Endometrial microvascular endothelial cells (primary cell): ENCODE results near the gene POP4. TPM values are rescaled to one million over a fixed set of nuclear protein-coding genes. Genes with fewer than 3 reads are reported as not detected.

Experiments
- in situ Hi-C: cut with HindIII; loops from 2 replicates; pipeline ENCODE4 v1.10.0; 2017; ENCODE audit warnings: low sequenced_read_pairs, low pct_unique_long_range_greater_than_20kb; ENCODE audit errors: inconsistent ontology term
- total RNA-seq: library from RNA; depleted of rRNA; stranded (reverse); fragments of >200 nt; gene quantifications from one replicate; pipeline ENCODE4 v1.2.3, GENCODE V29; 2015; ENCODE audit errors: inconsistent ontology term

POP4 gene
- total RNA-seq, 1 donor from 2014 or later = 56.7 TPM

- in situ Hi-C loops = loop anchor here (10.0 kb wide), 1 partner anchor 111 kb away; the partner anchor contains the start of gene C19orf12
These were observed 2.8 kb upstream of the POP4 start for GRCh38 chr19:29603308-29603707.

DNA sequence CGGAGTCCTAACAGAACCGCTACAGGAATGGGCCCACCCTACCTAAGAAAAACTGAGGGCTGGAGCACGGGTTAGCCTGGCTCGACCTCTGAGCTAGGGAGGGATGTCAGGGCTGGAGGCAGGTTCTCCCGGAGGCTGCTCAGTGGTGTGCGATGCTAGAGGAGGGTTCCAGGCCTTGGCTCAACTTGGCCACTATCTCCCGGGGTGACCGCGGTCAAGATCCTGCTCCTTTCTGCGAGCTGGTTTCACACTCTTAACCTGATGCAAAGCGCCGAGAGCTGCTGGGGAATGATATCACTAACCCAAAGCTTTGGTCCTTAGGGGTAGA lies 301 bp downstream of the POP4 start:
- in situ Hi-C loops = loop anchor here (10.0 kb wide), 1 partner anchor 108 kb away; the partner anchor contains the start of gene C19orf12

DNA sequence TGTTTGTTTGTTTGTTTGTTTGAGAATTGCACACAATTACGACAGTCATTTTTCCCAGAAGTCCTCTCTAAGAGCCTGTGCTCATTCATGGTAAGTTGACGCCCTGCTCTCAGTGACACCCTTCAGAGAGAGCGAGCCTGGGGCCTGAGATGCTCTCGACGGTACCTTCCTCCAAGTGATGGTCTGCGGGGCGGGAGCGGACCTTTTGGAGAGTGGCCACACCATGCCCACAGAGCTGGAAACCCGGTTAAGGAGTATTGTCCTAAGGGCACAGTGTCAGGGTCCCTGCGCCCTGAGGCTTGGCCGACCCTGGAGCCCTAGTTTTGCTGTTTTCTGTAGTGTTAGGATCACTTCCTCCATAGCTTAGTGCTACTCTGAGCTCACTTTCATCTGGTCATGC lies 3.6 kb downstream of the POP4 start:
- in situ Hi-C loops = loop anchor here (10.0 kb wide), 1 partner anchor 105 kb away; the partner anchor contains the start of gene C19orf12

DNA sequence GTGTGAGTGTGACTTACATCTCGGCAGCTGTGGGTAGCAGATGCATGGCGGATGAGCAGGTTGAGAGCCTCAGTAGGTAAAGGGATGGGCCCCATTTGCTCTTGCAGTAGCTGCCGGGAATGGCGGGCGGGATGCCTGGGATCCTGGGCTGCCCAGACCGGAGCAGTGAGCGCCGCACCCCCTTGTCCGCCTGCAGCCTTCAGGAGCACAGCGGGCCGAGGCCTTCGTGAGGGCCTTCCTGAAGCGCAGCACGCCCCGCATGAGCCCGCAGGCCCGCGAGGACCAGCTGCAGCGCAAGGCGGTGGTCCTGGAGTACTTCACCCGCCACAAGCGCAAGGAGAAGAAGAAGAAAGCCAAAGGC lies 4.1 kb downstream of the POP4 start:
- in situ Hi-C loops = no loop called here

GRCh38 chr19:29610574-29611271 lies 4.6 kb downstream of the POP4 start:
- in situ Hi-C loops = no loop called here

- in situ Hi-C loops = no loop called here
These were observed 6.0 kb downstream of the POP4 start for GRCh38 chr19:29612121-29612520.

DNA sequence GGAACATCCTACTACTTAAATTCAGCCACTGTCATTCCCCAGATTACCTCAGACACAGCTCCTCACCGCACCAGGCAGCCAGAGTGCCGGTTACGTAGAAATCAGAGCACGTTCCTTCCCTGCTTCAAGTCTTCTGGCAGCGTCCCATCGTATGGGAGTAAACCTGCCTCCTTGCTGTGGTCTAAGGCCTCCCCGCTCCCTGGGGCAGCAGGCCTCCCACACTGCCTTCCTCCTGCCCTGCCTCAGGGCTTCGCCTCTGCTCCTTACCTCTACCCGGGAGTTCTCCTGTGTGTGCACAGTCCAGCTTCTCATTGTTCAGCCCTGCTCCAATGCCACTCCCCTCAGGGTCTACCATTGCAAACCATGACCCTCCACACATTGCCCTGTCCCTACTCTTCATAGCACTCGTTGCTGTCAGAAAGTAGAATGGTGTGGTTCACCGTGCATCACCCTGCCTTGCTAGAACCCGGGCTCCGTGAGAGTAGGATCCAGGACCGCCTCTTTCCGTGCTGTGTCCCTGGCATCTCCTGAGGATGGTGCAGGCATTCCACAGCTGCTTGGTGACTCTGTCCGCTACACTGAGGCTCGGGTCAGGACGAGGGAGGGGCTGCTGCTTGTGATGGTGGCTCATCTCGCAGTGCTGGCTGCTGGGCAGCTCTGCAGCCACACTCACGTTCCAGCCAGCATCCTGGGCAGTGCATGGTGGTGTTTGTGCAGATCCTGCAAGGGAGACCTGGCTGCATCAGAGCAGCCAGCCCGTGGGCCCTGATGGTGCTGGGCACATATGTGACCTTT lies 6.9 kb downstream of the POP4 start:
- in situ Hi-C loops = no loop called here

DNA sequence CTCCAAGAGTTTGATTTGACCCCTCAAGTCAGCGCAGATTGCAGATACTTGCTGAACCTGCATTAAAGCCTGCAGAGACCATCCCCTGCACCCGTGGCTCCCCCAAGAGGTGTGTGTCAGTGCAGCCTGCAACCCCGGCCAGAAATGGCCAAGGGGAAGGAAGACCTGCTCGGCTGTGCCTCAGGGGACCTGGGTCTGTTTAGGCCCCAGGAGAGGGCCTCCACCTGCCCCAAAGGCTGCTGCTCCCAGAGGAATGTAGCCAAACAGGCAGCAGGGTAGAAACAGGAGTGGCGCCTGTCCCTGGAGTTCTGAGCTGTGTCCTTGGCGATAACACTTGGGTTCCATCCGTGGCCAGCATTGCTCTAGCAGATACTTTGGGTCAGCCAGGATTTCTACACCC lies 8.0 kb downstream of the POP4 start:
- in situ Hi-C loops = no loop called here

GRCh38 chr19:29614780-29615179 lies 8.7 kb downstream of the POP4 start:
- in situ Hi-C loops = no loop called here

DNA sequence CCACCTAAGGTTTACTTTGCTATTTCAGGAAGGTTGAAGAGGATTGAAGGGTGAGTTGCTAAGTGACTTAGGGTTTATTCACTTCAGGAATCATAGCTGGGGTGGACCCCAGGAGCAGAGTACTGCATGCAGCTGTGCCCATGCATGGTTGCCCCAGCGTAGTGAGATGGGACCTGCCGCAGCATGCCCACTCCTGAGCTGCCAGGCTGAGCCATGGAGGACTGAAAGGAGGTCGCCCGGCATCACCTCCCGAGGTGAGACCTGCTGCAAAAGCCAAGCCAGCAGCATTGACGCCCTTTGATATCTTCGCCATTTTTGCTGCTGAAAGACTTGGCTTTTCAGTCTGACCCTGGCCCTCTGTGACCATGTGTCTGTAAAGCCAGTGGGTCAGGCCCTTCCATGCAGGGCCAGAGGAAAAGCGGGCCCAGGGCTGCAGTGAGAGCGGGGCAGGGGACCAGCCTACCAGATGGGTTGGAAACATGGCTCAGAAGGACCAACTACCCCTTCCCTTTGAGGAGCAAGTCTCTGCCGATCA lies 9.9 kb downstream of the POP4 start:
- in situ Hi-C loops = no loop called here

DNA sequence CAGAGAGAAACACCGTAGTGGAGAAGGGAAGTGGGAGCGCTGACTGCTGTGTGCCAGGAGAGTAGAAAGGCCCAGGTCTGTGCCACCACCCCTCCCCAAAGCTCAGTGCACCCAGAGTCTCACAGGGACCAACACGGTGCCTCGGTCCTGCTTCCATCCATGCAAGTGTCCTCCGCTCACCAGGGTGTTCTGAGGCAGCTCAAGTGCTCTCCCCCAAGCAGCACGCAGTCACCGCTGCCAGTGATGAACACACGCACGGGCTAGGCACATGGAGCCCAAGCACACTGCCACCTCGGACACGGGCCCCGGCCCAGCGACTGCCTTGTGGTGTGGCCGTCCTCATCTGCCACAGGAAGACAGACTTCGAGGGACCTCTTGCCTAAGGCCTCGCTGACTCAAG lies 10.5 kb downstream of the POP4 start:
- in situ Hi-C loops = no loop called here

DNA sequence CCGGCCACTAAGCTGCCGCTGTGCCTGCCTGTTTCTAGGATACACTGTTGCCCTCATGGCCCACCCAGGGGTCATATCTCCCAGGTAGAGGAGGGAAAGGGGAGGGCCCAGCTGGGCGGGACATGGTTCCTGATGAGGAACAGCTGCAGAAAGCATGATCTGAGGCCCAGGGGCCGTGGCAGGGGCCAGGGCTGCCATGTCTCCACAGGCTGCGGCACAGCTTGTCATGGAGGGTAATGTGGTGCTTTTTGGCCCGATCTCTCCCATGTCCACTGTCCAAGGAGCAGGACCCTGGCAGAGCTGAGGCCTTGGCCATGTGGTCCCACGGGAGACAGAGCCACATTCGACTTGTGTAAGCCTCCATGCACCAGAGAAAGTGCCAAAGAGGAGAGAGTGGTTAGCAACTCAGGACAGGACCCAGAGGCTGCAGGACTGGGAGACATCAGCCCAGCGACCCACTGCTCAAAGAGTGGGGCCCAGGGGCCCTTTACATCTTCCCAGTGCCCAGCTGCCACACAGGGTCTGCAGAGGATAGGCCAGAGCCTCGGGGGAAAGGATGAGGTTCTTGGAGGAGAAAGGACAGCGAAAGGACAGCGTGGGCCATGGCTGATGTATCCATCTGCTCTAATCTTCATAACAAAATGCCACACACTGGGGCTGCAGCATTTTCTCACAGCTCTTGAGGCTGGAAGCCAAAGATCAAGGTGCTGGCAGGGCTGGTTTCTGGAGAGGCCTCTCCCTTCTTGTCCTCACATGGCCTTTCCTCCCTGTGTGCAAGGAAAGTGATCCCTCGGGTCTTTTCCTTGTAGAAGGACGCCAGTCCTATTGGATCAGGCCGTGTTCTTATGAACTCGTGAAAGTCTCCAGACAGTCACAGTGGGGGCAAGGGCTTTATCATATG lies 11.5 kb downstream of the POP4 start:
- in situ Hi-C loops = no loop called here

DNA sequence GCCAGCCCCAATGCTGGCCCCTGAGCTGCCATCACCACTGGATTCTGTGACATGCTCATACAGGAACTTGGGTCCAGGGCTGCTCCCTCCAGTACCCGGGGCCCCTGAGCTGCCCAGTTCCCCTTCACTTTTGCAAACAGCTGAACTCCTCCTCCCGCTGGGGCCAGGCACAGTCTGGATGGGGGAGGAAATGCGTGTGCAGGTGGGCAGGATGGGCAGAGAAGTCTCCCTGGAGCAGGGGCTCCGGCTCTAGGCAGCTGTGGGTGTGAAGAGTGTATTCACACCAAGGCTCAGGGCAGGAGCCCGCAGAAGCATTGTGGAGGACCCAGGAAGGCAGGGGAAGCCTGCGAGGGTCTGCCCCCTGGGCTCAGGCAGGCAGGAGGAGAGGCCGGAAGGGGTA lies 12.4 kb downstream of the POP4 start:
- in situ Hi-C loops = no loop called here

- in situ Hi-C loops = no loop called here
These were observed 12.8 kb downstream of the POP4 start for GRCh38 chr19:29618871-29619270.

DNA sequence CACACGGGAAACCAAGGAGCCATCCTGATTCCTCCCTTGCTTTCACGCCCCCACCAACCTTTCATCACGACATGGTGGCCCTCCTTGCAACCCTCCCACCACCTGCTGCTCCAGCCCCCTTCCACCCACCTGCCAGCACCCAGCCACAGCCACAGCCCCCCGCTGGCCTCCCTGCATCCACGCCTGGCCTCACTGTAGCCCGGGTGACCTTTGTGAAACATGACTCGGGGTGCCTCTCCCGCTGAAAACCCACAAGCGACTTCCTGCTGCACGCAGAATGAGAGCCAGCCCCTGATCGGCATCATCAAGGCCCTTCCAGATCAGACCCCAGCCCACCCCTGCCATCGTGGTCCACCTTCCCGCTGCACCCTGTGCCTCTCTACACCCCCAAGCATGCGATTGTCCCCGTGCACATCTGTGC lies 14.9 kb downstream of the POP4 start:
- in situ Hi-C loops = no loop called here

DNA sequence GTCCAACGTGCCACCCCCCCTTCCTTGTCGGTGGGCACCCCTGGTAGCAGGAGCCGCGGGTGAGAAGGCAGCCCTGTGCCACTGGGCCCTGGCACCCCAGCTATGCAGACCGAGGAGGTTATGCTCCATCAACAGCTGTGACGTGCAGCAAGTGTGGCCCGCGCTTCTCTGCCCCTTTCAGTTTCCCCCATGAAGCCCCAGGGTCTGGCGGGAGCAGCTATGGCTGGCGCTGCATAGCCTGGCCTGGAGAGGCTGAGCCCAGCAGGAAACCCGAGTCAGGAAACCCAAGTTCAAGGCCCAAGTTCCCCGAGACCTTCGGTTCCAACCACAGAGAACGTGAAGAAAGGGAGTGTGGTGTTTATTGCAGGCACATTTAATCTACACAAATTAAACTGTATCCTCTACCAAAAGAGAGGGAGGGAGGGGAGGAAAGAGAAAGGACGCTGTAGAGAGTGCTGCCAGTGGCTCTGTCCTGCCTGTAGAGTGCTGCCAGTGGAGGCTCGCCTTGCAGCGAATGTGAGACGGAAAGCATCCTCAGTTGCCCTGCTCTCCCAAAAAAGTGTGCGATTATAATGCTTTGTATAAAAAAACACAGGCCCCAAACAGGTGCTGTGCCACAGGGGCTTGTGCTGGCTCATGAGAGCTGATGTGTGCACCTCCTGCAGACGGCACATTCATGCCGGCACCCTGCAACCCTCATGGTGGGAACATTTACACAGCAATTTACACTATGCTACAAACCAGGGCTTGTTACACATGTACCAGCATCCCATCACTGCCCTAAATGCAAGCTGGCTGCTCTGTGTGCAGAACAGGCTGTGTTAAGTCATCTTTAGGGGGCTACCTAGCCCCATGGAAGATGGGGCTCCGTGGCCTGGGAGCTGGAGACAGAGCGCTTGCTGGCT lies 16.3 kb downstream of the POP4 start:
- in situ Hi-C loops = no loop called here

- in situ Hi-C loops = no loop called here
These were observed 17.8 kb downstream of the POP4 start for GRCh38 chr19:29623726-29624488.
